ENCODE measurements around the gene RHBDL2. TPM values are rescaled to one million over a fixed set of nuclear protein-coding genes. Genes with fewer than 3 reads are reported as not detected.

RHBDL2 gene
- total and polyA plus RNA-seq, 9 of the 15 experiments (the other 6 are each of a cell fraction or from before 2014, with no cell fraction given) = not detected

GRCh38 chr1:38839363-38839762 lies 102.3 kb downstream of the RHBDL2 start:
- Histone ChIP-seq H3K27me3 (ENCODE audit: control insufficient read depth in 2 of 2, insufficient read depth in 2 of 2, low read length in 2 of 2) (no peaks in the 10 kb centered on the region), H3K9ac (ENCODE audit: insufficient read depth in 1 of 2, low read depth in 2 of 2, low read length in 2 of 2) (no peak overlapping the region; a peak in 1 of 4 replicates), H3K4me2 (ENCODE audit: insufficient read depth, low read length) (no peak overlapping the region), H3K4me3 (no peak overlapping the region), H3K36me3 (ENCODE audit: control insufficient read depth, insufficient read depth, low read length) (peaks cover 26% of the 10 kb centered on the region; the same call in 2 of the 3 replicates), H2AFZ (ENCODE audit: low read depth, low read length) (no peak overlapping the region), H3K79me2 (ENCODE audit: control insufficient read depth, insufficient read depth, low read length) (no peaks in the 10 kb centered on the region), H3K4me1 (replicated peaks in 1 of 2; ENCODE audit: control insufficient read depth in 2 of 2, insufficient read depth in 2 of 2, low read length in 2 of 2) (no peaks in the 10 kb centered on the region), H4K20me1 (replicated peaks; ENCODE audit: control insufficient read depth, insufficient read depth, low read length) (no peaks in the 10 kb centered on the region), H3K9me1 (ENCODE audit: control insufficient read depth, insufficient read depth, low read length) (no peaks in the 10 kb centered on the region), H3K9me3 (replicated peaks; ENCODE audit: control insufficient read depth, insufficient read depth, low read depth, low read length) (no peaks in the 10 kb centered on the region), H3K27ac (ENCODE audit: extremely low read depth, low read depth, low read length) (no peak overlapping the region)
- BruUV-seq (replicated peaks) = no TSS peak
- FAIRE-seq = no peak
- WGBS (ENCODE audit: insufficient coverage, low coverage, missing lambda C conversion rate) = 91% methylated on average over 9 of the region's 9 CpGs
- intact Hi-C loops (cut with micrococcal nuclease) = loop anchor here (5.0 kb wide), 2 partner anchors 232 to 802 kb away; no protein-coding TSS in a partner anchor
- CTCF ChIA-PET (ENCODE audit: low intra/inter-chr PET ratio) = no interaction called here
- no peak for DNase-seq (ENCODE audit: extremely low read depth in 1 of 4, low spot score in 3 of 4)
- ATAC-seq = no peak
- POLR2A ChIA-PET = interaction anchor here (0.6 to 1.2 kb wide), 2 partner anchors 13 to 15 kb away, joined by 3 to 4 read pairs; no protein-coding TSS in a partner anchor
- in situ Hi-C loops (cut with MboI) = no loop called here
- no peak for TF ChIP-seq NFYB (IDR thresholded peaks at IDR 0.05; ENCODE audit: extremely low read depth, insufficient read length)
- TF ChIP-seq GABPB2 (CRISPR knock-in tag; conservative IDR thresholded peaks at IDR 0.05) = no peak
- no peak for TF ChIP-seq ZNF121 (CRISPR knock-in tag; conservative IDR thresholded peaks at IDR 0.05)
- TF ChIP-seq MAX (CRISPR knock-in tag; IDR thresholded peaks at IDR 0.05) = no peak
- TF ChIP-seq CXXC5 (CRISPR knock-in tag; IDR thresholded peaks at IDR 0.05) = no peak
- TF ChIP-seq KLF1 (tag; IDR thresholded peaks at IDR 0.05) = no peak
- TF ChIP-seq NR2F6 (CRISPR knock-in tag; IDR thresholded peaks at IDR 0.05) = no peak
- TF ChIP-seq TAF7 (tag; IDR thresholded peaks at IDR 0.05) = no peak
- no peak for TF ChIP-seq CREB1 (IDR thresholded peaks at IDR 0.05)
- TF ChIP-seq CREB1 (CRISPR knock-in tag; IDR thresholded peaks at IDR 0.05) = no peak
- TF ChIP-seq HNRNPLL (IDR thresholded peaks at IDR 0.05; ENCODE audit: low read depth, low read length, poor library complexity, severe bottlenecking) = no peak
- no peak for TF ChIP-seq SMAD4 (CRISPR knock-in tag; conservative IDR thresholded peaks at IDR 0.05)
- TF ChIP-seq, protein P1, sequence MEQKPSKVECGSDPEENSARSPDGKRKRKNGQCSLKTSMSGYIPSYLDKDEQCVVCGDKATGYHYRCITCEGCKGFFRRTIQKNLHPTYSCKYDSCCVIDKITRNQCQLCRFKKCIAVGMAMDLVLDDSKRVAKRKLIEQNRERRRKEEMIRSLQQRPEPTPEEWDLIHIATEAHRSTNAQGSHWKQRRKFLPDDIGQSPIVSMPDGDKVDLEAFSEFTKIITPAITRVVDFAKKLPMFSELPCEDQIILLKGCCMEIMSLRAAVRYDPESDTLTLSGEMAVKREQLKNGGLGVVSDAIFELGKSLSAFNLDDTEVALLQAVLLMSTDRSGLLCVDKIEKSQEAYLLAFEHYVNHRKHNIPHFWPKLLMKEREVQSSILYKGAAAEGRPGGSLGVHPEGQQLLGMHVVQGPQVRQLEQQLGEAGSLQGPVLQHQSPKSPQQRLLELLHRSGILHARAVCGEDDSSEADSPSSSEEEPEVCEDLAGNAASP (IDR thresholded peaks at IDR 0.05) = no peak
- TF ChIP-seq, protein P2, sequence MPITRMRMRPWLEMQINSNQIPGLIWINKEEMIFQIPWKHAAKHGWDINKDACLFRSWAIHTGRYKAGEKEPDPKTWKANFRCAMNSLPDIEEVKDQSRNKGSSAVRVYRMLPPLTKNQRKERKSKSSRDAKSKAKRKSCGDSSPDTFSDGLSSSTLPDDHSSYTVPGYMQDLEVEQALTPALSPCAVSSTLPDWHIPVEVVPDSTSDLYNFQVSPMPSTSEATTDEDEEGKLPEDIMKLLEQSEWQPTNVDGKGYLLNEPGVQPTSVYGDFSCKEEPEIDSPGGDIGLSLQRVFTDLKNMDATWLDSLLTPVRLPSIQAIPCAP (CRISPR knock-in tag; IDR thresholded peaks at IDR 0.05; ENCODE audit: borderline replicate concordance) = no peak
- TF ChIP-seq E2F4 (CRISPR knock-in tag; IDR thresholded peaks at IDR 0.05; ENCODE audit: low read depth) = no peak
- TF ChIP-seq ZNF668 (CRISPR knock-in tag; IDR thresholded peaks at IDR 0.05) = no peak
- no peak for TF ChIP-seq ZNF561 (CRISPR knock-in tag; conservative IDR thresholded peaks at IDR 0.05)
- no peak for TF ChIP-seq TRIM24 (IDR thresholded peaks at IDR 0.05)
- TF ChIP-seq TCF3 (CRISPR knock-in tag; IDR thresholded peaks at IDR 0.05) = no peak

Measured in K562 (cell line).